ENCODE data around the gene TXNDC16.

GRCh38 chr14:52583544-52583943 is 31.2 kb upstream of the TXNDC16 start:
- TF ChIP-seq, protein P1, sequence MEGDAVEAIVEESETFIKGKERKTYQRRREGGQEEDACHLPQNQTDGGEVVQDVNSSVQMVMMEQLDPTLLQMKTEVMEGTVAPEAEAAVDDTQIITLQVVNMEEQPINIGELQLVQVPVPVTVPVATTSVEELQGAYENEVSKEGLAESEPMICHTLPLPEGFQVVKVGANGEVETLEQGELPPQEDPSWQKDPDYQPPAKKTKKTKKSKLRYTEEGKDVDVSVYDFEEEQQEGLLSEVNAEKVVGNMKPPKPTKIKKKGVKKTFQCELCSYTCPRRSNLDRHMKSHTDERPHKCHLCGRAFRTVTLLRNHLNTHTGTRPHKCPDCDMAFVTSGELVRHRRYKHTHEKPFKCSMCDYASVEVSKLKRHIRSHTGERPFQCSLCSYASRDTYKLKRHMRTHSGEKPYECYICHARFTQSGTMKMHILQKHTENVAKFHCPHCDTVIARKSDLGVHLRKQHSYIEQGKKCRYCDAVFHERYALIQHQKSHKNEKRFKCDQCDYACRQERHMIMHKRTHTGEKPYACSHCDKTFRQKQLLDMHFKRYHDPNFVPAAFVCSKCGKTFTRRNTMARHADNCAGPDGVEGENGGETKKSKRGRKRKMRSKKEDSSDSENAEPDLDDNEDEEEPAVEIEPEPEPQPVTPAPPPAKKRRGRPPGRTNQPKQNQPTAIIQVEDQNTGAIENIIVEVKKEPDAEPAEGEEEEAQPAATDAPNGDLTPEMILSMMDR (IDR thresholded peaks at IDR 0.05; ENCODE audit: low read depth, low read length), result no peak
- no peak for TF ChIP-seq EZH2phosphoT487 (IDR thresholded peaks at IDR 0.05; ENCODE audit: low read depth)

Data from OCI-LY3 (cell line).